Measurements from ENCODE around the gene TACO1.

TACO1 gene

GRCh38 chr17:63600569-63601438 lies at the start of gene TACO1:
TACO1 (plus strand) TSS chr17:63600895; CDS start chr17:63601084, 189 bp downstream.
- peak; percentile 67 for DNase-seq

GRCh38 chr17:63552211-63552610 lies 48.5 kb upstream of the TACO1 start:
- DNase-seq, result no peak

- peak; percentile 3 for DNase-seq
These were observed 45.1 kb upstream of the TACO1 start for GRCh38 chr17:63555500-63556156.

- DNase-seq, result no peak
These were observed 43.3 kb upstream of the TACO1 start for GRCh38 chr17:63557416-63557815.

GRCh38 chr17:63558441-63558840 lies 42.3 kb upstream of the TACO1 start:
- no peak for DNase-seq

- no peak for DNase-seq
These were observed 38.9 kb upstream of the TACO1 start for GRCh38 chr17:63561819-63562218.

- DNase-seq, result no peak
These were observed 37.4 kb upstream of the TACO1 start for GRCh38 chr17:63563339-63563738.

GRCh38 chr17:63564562-63564961 lies 36.1 kb upstream of the TACO1 start:
- DNase-seq, result no peak

- DNase-seq, result no peak
These were observed 33.5 kb upstream of the TACO1 start for GRCh38 chr17:63567229-63567628.

GRCh38 chr17:63568563-63568962 lies 32.1 kb upstream of the TACO1 start:
- no peak for DNase-seq

GRCh38 chr17:63571632-63572310 lies 28.9 kb upstream of the TACO1 start:
- DNase-seq, result no peak

- no peak for DNase-seq
These were observed 27.1 kb upstream of the TACO1 start for GRCh38 chr17:63573634-63574033.

GRCh38 chr17:63578027-63578768 lies 22.5 kb upstream of the TACO1 start:
- DNase-seq, result no peak

- no peak for DNase-seq
These were observed 22.0 kb upstream of the TACO1 start for GRCh38 chr17:63578769-63579111.

GRCh38 chr17:63579633-63580032 lies 21.1 kb upstream of the TACO1 start:
- no peak for DNase-seq

GRCh38 chr17:63587770-63588169 lies 12.9 kb upstream of the TACO1 start:
- DNase-seq, result no peak

- no peak for DNase-seq
These were observed 11.9 kb upstream of the TACO1 start for GRCh38 chr17:63588797-63589196.

- no peak for DNase-seq
These were observed 11.0 kb upstream of the TACO1 start for GRCh38 chr17:63589646-63590045.

- no peak for DNase-seq
These were observed 7.9 kb upstream of the TACO1 start for GRCh38 chr17:63592797-63593196.

GRCh38 chr17:63595132-63595531 lies 5.6 kb upstream of the TACO1 start:
- no peak for DNase-seq

- no peak for DNase-seq
These were observed 3.7 kb upstream of the TACO1 start for GRCh38 chr17:63596856-63597586.

- no peak for DNase-seq
These were observed 2.4 kb upstream of the TACO1 start for GRCh38 chr17:63598281-63598680.
